ENCODE data around the gene LCP1. TPM values are rescaled to one million over a fixed set of nuclear protein-coding genes. Genes with fewer than 3 reads are reported as not detected.

The LCP1 gene
- total and polyA plus RNA-seq, 2 of the 13 experiments (the other 11 are each of a cell fraction or from before 2014, with no cell fraction given) = 1.6 TPM

- TF ChIP-seq, protein P1, sequence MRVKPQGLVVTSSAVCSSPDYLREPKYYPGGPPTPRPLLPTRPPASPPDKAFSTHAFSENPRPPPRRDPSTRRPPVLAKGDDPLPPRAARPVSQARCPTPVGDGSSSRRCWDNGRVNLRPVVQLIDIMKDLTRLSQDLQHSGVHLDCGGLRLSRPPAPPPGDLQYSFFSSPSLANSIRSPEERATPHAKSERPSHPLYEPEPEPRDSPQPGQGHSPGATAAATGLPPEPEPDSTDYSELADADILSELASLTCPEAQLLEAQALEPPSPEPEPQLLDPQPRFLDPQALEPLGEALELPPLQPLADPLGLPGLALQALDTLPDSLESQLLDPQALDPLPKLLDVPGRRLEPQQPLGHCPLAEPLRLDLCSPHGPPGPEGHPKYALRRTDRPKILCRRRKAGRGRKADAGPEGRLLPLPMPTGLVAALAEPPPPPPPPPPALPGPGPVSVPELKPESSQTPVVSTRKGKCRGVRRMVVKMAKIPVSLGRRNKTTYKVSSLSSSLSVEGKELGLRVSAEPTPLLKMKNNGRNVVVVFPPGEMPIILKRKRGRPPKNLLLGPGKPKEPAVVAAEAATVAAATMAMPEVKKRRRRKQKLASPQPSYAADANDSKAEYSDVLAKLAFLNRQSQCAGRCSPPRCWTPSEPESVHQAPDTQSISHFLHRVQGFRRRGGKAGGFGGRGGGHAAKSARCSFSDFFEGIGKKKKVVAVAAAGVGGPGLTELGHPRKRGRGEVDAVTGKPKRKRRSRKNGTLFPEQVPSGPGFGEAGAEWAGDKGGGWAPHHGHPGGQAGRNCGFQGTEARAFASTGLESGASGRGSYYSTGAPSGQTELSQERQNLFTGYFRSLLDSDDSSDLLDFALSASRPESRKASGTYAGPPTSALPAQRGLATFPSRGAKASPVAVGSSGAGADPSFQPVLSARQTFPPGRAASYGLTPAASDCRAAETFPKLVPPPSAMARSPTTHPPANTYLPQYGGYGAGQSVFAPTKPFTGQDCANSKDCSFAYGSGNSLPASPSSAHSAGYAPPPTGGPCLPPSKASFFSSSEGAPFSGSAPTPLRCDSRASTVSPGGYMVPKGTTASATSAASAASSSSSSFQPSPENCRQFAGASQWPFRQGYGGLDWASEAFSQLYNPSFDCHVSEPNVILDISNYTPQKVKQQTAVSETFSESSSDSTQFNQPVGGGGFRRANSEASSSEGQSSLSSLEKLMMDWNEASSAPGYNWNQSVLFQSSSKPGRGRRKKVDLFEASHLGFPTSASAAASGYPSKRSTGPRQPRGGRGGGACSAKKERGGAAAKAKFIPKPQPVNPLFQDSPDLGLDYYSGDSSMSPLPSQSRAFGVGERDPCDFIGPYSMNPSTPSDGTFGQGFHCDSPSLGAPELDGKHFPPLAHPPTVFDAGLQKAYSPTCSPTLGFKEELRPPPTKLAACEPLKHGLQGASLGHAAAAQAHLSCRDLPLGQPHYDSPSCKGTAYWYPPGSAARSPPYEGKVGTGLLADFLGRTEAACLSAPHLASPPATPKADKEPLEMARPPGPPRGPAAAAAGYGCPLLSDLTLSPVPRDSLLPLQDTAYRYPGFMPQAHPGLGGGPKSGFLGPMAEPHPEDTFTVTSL (CRISPR knock-in tag; IDR thresholded peaks at IDR 0.05; ENCODE audit: borderline replicate concordance) = peak; percentile 86; the same call in 1 of the 2 replicates
- no peak for TF ChIP-seq TGIF2 (CRISPR knock-in tag; IDR thresholded peaks at IDR 0.05)
- peak; percentile 78 for TF ChIP-seq KAT8 (CRISPR knock-in tag; IDR thresholded peaks at IDR 0.05)
- TF ChIP-seq DMAP1 (CRISPR knock-in tag; IDR thresholded peaks at IDR 0.05) = peak; percentile 71; the same call in 1 of the 2 replicates
- TF ChIP-seq ATF1 (CRISPR knock-in tag; IDR thresholded peaks at IDR 0.05) = peak; percentile 59; the same call in 1 of the 2 replicates
- TF ChIP-seq ZNF777 (CRISPR knock-in tag; IDR thresholded peaks at IDR 0.05) = no peak
- TF ChIP-seq BCL6 (CRISPR knock-in tag; IDR thresholded peaks at IDR 0.05) = peak; percentile 53
- no peak for TF ChIP-seq ZNF839 (CRISPR knock-in tag; IDR thresholded peaks at IDR 0.05; ENCODE audit: borderline replicate concordance)
- no peak for TF ChIP-seq FLYWCH1 (CRISPR knock-in tag; IDR thresholded peaks at IDR 0.05)
- TF ChIP-seq PHF21A (CRISPR knock-in tag; IDR thresholded peaks at IDR 0.05) = peak; percentile 80
- peak; percentile 70; the same call in 1 of the 2 replicates for TF ChIP-seq ZNF331 (CRISPR knock-in tag; IDR thresholded peaks at IDR 0.05)
- TF ChIP-seq ZNF572 (CRISPR knock-in tag; IDR thresholded peaks at IDR 0.05) = no peak
- TF ChIP-seq NR3C1 (CRISPR knock-in tag; IDR thresholded peaks at IDR 0.05) = no peak
- TF ChIP-seq RXRB (CRISPR knock-in tag; IDR thresholded peaks at IDR 0.05; ENCODE audit: borderline replicate concordance) = peak; percentile 78
- TF ChIP-seq RCOR2 (CRISPR knock-in tag; IDR thresholded peaks at IDR 0.05) = peak; percentile 50
- peak; percentile 84 for TF ChIP-seq ZNF614 (CRISPR knock-in tag; IDR thresholded peaks at IDR 0.05; ENCODE audit: borderline replicate concordance)
- TF ChIP-seq SMAD3 (CRISPR knock-in tag; IDR thresholded peaks at IDR 0.05) = peak; percentile 76; the same call in 1 of the 2 replicates
- no peak for TF ChIP-seq ZNF883 (CRISPR knock-in tag; IDR thresholded peaks at IDR 0.05; ENCODE audit: not compliant biosample characterization)
- no peak for TF ChIP-seq NR1H2 (CRISPR knock-in tag; IDR thresholded peaks at IDR 0.05; ENCODE audit: borderline replicate concordance, low read depth)
- TF ChIP-seq, protein P2, sequence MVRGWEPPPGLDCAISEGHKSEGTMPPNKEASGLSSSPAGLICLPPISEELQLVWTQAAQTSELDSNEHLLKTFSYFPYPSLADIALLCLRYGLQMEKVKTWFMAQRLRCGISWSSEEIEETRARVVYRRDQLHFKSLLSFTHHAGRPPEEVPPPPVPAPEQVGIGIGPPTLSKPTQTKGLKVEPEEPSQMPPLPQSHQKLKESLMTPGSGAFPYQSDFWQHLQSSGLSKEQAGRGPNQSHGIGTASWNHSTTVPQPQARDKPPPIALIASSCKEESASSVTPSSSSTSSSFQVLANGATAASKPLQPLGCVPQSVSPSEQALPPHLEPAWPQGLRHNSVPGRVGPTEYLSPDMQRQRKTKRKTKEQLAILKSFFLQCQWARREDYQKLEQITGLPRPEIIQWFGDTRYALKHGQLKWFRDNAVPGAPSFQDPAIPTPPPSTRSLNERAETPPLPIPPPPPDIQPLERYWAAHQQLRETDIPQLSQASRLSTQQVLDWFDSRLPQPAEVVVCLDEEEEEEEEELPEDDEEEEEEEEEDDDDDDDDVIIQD (CRISPR knock-in tag; IDR thresholded peaks at IDR 0.05; ENCODE audit: low read depth) = peak; percentile 84
- TF ChIP-seq, protein P3, sequence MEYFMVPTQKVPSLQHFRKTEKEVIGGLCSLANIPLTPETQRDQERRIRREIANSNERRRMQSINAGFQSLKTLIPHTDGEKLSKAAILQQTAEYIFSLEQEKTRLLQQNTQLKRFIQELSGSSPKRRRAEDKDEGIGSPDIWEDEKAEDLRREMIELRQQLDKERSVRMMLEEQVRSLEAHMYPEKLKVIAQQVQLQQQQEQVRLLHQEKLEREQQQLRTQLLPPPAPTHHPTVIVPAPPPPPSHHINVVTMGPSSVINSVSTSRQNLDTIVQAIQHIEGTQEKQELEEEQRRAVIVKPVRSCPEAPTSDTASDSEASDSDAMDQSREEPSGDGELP (IDR thresholded peaks at IDR 0.05; ENCODE audit: borderline replicate concordance, low read depth) = peak; percentile 31; the same call in 1 of the 2 replicates
- TF ChIP-seq, protein P4, sequence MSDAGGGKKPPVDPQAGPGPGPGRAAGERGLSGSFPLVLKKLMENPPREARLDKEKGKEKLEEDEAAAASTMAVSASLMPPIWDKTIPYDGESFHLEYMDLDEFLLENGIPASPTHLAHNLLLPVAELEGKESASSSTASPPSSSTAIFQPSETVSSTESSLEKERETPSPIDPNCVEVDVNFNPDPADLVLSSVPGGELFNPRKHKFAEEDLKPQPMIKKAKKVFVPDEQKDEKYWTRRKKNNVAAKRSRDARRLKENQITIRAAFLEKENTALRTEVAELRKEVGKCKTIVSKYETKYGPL (CRISPR knock-in tag; IDR thresholded peaks at IDR 0.05) = peak; percentile 89; the same call in 1 of the 2 replicates
- TF ChIP-seq CBX1 (IDR thresholded peaks at IDR 0.05; ENCODE audit: low read depth) = peak; percentile 75
- peak; percentile 90; the same call in 1 of the 2 replicates for TF ChIP-seq ZNF644 (CRISPR knock-in tag; IDR thresholded peaks at IDR 0.05; ENCODE audit: low read depth)
Measured at GRCh38 chr13:46104868-46105267, 77.1 kb downstream of the LCP1 start, which contains the start of gene CPB2 (continued).
